ENCODE results near the gene SELP. TPM values are rescaled to one million over a fixed set of nuclear protein-coding genes. Genes with fewer than 3 reads are reported as not detected.

SELP gene
- total RNA-seq, 1 donor from 2014 or later, result not detected

- Histone ChIP-seq H3K27ac (no peak overlapping the region), H3K36me3 (no peaks in the 10 kb centered on the region), H2AFZ (replicated peaks) (no peak overlapping the region), H3K4me3 (no peak overlapping the region), H3K79me2 (ENCODE audit: low read depth) (no peaks in the 10 kb centered on the region), H3F3A (ENCODE audit: low read depth) (no peaks in the 10 kb centered on the region), H3K27me3 (no peaks in the 10 kb centered on the region), H3K4me2 (no peak overlapping the region), H3K9me3 (ENCODE audit: low read depth) (peaks cover 3% of the 10 kb centered on the region), H4K20me1 (ENCODE audit: low read depth) (no peaks in the 10 kb centered on the region), H3K9ac (no peak overlapping the region), H3K4me1 (no peaks in the 10 kb centered on the region)
- Mint-ChIP-seq H3K27ac (no peak overlapping the region), H3K4me1 (no peaks in the 10 kb centered on the region), H3K9me3 (peaks cover 16% of the 10 kb centered on the region), H3K36me3 (peaks cover 3% of the 10 kb centered on the region), H3K27me3 (ENCODE audit: insufficient read depth, low read depth) (peaks cover 3% of the 10 kb centered on the region), H3K4me3 (no peak overlapping the region)
- DNase-seq (ENCODE audit: low spot score), result no peak
- no peak for TF ChIP-seq EZH2 (IDR thresholded peaks at IDR 0.05)
- TF ChIP-seq CTCF (IDR thresholded peaks at IDR 0.05), result no peak
- no peak for TF ChIP-seq EZH2phosphoT487 (IDR thresholded peaks at IDR 0.05)
These were observed 1.3 kb upstream of the SELP start for GRCh38 chr1:169631249-169631648.

- Mint-ChIP-seq H3K9me3 (no peaks in the 10 kb centered on the region), H3K27ac (no peak overlapping the region), H3K4me1 (peaks cover 5% of the 10 kb centered on the region), H3K4me3 (no peak overlapping the region), H3K36me3 (no peaks in the 10 kb centered on the region), H3K27me3 (ENCODE audit: insufficient read depth, low read depth) (peaks cover 6% of the 10 kb centered on the region)
- no peaks in the 10 kb centered on the region for H4K20me1 ChIP-seq (ENCODE audit: low read depth)
- TF ChIP-seq EZH2phosphoT487 (IDR thresholded peaks at IDR 0.05) (no peak), EZH2 (IDR thresholded peaks at IDR 0.05) (no peak), CTCF (IDR thresholded peaks at IDR 0.05) (no peak)
- H3K27ac ChIP-seq, result no peak overlapping the region
- no peak overlapping the region for H3K4me3 ChIP-seq
- H2AFZ ChIP-seq (replicated peaks), result no peak overlapping the region
- H3K36me3 ChIP-seq, result no peaks in the 10 kb centered on the region
- no peaks in the 10 kb centered on the region for H3K4me1 ChIP-seq
- no peaks in the 10 kb centered on the region for H3K27me3 ChIP-seq
- no peak overlapping the region for H3K4me2 ChIP-seq
- no peaks in the 10 kb centered on the region for H3K79me2 ChIP-seq (ENCODE audit: low read depth)
- no peak for DNase-seq (ENCODE audit: low spot score)
- H3K9me3 ChIP-seq (ENCODE audit: low read depth), result no peaks in the 10 kb centered on the region
- H3K9ac ChIP-seq, result no peak overlapping the region
- H3F3A ChIP-seq (ENCODE audit: low read depth), result no peaks in the 10 kb centered on the region
These were observed 5.0 kb downstream of the SELP start for GRCh38 chr1:169624912-169625311.

GRCh38 chr1:169624122-169624521 lies 5.8 kb downstream of the SELP start:
- no peak overlapping the region for H2AFZ ChIP-seq (replicated peaks)
- H3K79me2 ChIP-seq (ENCODE audit: low read depth), result no peaks in the 10 kb centered on the region
- DNase-seq (ENCODE audit: low spot score), result no peak
- TF ChIP-seq EZH2phosphoT487 (IDR thresholded peaks at IDR 0.05), result no peak
- no peak for TF ChIP-seq EZH2 (IDR thresholded peaks at IDR 0.05)
- no peak for TF ChIP-seq CTCF (IDR thresholded peaks at IDR 0.05)
- H3K4me3 Mint-ChIP-seq, result no peak overlapping the region
- H3F3A ChIP-seq (ENCODE audit: low read depth), result no peaks in the 10 kb centered on the region
- H3K4me1 ChIP-seq, result no peaks in the 10 kb centered on the region
- H3K36me3 ChIP-seq, result no peaks in the 10 kb centered on the region
- no peaks in the 10 kb centered on the region for H3K27me3 ChIP-seq
- H3K4me1 Mint-ChIP-seq, result peaks cover 5% of the 10 kb centered on the region
- no peaks in the 10 kb centered on the region for H3K9me3 Mint-ChIP-seq
- H3K9ac ChIP-seq, result no peak overlapping the region
- no peaks in the 10 kb centered on the region for H3K9me3 ChIP-seq (ENCODE audit: low read depth)
- H3K27ac Mint-ChIP-seq, result no peak overlapping the region
- no peak overlapping the region for H3K4me3 ChIP-seq
- H3K36me3 Mint-ChIP-seq, result no peaks in the 10 kb centered on the region
- H3K27me3 Mint-ChIP-seq (ENCODE audit: insufficient read depth, low read depth), result peaks cover 6% of the 10 kb centered on the region
- H3K4me2 ChIP-seq, result no peak overlapping the region
- H4K20me1 ChIP-seq (ENCODE audit: low read depth), result no peaks in the 10 kb centered on the region
- no peak overlapping the region for H3K27ac ChIP-seq
